Gastroesophageal sphincter (tissue), 4 donors: ENCODE results near the gene KIF3C. TPM values are rescaled to one million over a fixed set of nuclear protein-coding genes. Genes with fewer than 3 reads are reported as not detected.

Experiments
- ATAC-seq: fragments of 150-250 bp; one replicate; pipeline ENCODE4 v1.9.1; 2016; ENCODE audit warnings: mild to moderate bottlenecking, moderate library complexity
- H3K27ac ChIP-seq, 4 donors: fragments of 200-600 bp; sonication (generic) in 3 of 4; 1 replicate in 3 of 4; 2 replicates in 1 of 4; pipeline ENCODE4 v1.5.1; 2016 to 2019
- H3K27me3 ChIP-seq: fragments of 200-600 bp; sonication (generic); one replicate; pipeline ENCODE4 v1.5.1; 2019
- H3K36me3 ChIP-seq, 2 donors: fragments of 200-600 bp; sonication (generic); one replicate each; pipeline ENCODE4 v1.5.1; 2019; ENCODE audit warnings: control low read depth in 1 of 2
- H3K4me1 ChIP-seq, 3 donors: fragments of 200-600 bp; sonication (generic); 1 replicate in 2 of 3; 2 replicates in 1 of 3; pipeline ENCODE4 v1.5.1; 2016 to 2019; ENCODE audit warnings: control low read depth in 2 of 3
- H3K4me3 ChIP-seq, 2 donors: fragments of 200-600 bp; sonication (generic); one replicate each; pipeline ENCODE4 v1.5.1; 2019; ENCODE audit warnings: mild to moderate bottlenecking in 1 of 2, moderate library complexity in 1 of 2
- H3K9me3 ChIP-seq, 3 donors: fragments of 200-600 bp; sonication (generic); one replicate each; pipeline ENCODE4 v1.5.1; 2017 to 2019; ENCODE audit warnings: control low read depth in 2 of 3
- CTCF ChIP-seq, 4 experiments: fragments of 200-600 bp in 2 of 4; fragments of 450-650 bp in 2 of 4; sonication (generic) in 1 of 4; IDR thresholded peaks; one replicate each; pipeline ENCODE4 v1.5.1; 2017 to 2019; ENCODE audit warnings: antibody characterized with exemption in 4 of 4, mild to moderate bottlenecking in 2 of 4, moderate library complexity in 2 of 4
- EP300 ChIP-seq: sonication (generic); formaldehyde crosslinking; IDR thresholded peaks from one replicate; pipeline ENCODE4 v1.6.1; 2017; ENCODE audit warnings: antibody characterized with exemption, mild to moderate bottlenecking
- POLR2A ChIP-seq, 2 donors: fragments of 450-650 bp; IDR thresholded peaks; one replicate each; pipeline ENCODE4 v1.6.1; 2017; ENCODE audit warnings: antibody characterized with exemption in 2 of 2, mild to moderate bottlenecking in 2 of 2, moderate library complexity in 1 of 2
- POLR2AphosphoS5 ChIP-seq: sonication (generic); formaldehyde crosslinking; IDR thresholded peaks from one replicate; pipeline ENCODE4 v1.6.1; 2017; ENCODE audit warnings: antibody characterized with exemption
- WGBS, 2 donors: methylation state at CpG; one replicate each; pipeline ENCODE4 v1.1.5; 2018; ENCODE audit warnings: low coverage in 1 of 2; 5-methylcytosine and 5-hydroxymethylcytosine counted together
- total RNA-seq, 4 donors: library from RNA; depleted of rRNA; stranded (reverse); fragments of >200 nt; gene quantifications; one replicate each; pipeline ENCODE4 v1.1.0, GENCODE V29; 2016

The KIF3C gene
- total RNA-seq, 4 donors from 2014 or later: 5.9 to 14.6 (median 10.2) TPM

GRCh38 chr2:26011990-26012856, 29.9 kb upstream of the KIF3C start:
- Histone ChIP-seq H3K27ac (no peak overlapping the region), H3K36me3 (no peaks in the 10 kb centered on the region), H3K4me1 (peaks cover 0 to 1% (median 0%) of the 10 kb centered on the region in 3 donors), H3K9me3 (no peaks in the 10 kb centered on the region), H3K4me3 (no peak overlapping the region), H3K27me3 (no peaks in the 10 kb centered on the region)
- peak; percentile 41 for ATAC-seq
- no peak for TF ChIP-seq POLR2A (IDR thresholded peaks at IDR 0.05)
- no peak for TF ChIP-seq POLR2AphosphoS5
- TF ChIP-seq EP300: no peak
- TF ChIP-seq CTCF (IDR thresholded peaks at IDR 0.05): no peak
- WGBS, 2 donors: 35 to 44% methylated on average over 9 to 11 of the region's 14 CpGs

- WGBS, 2 donors: 77 to 87% methylated on average over 3 to 4 of the region's 6 CpGs
- ATAC-seq: no peak
- Histone ChIP-seq H3K9me3 (no peaks in the 10 kb centered on the region), H3K27me3 (no peaks in the 10 kb centered on the region), H3K36me3 (no peaks in the 10 kb centered on the region), H3K27ac (no peak overlapping the region), H3K4me1 (no peaks in the 10 kb centered on the region), H3K4me3 (no peak overlapping the region)
- TF ChIP-seq POLR2A (IDR thresholded peaks at IDR 0.05): no peak
- no peak for TF ChIP-seq EP300
- TF ChIP-seq CTCF (IDR thresholded peaks at IDR 0.05): no peak
- TF ChIP-seq POLR2AphosphoS5: no peak
Observed at GRCh38 chr2:26011609-26011989, 29.3 kb upstream of the KIF3C start.

- Histone ChIP-seq H3K4me1 (no peaks in the 10 kb centered on the region), H3K4me3 (no peak overlapping the region), H3K27me3 (no peaks in the 10 kb centered on the region), H3K36me3 (no peaks in the 10 kb centered on the region), H3K9me3 (no peaks in the 10 kb centered on the region), H3K27ac (no peak overlapping the region)
- whole genome bisulfite sequencing, 2 donors: 83 to 88% methylated on average over 2 to 3 of the region's 3 CpGs
- ATAC-seq: no peak
- TF ChIP-seq EP300 (no peak), POLR2AphosphoS5 (no peak)
Observed at GRCh38 chr2:26010943-26011342, 28.6 kb upstream of the KIF3C start.

GRCh38 chr2:26009567-26009963, 27.3 kb upstream of the KIF3C start:
- no peaks in the 10 kb centered on the region for H3K4me1 ChIP-seq
- H3K4me3 ChIP-seq: no peak overlapping the region
- WGBS, 2 donors: 59 to 75% methylated on average over 2 of the region's 2 CpGs
- no peaks in the 10 kb centered on the region for H3K27me3 ChIP-seq
- no peak for ATAC-seq
- H3K9me3 ChIP-seq: no peaks in the 10 kb centered on the region
- no peaks in the 10 kb centered on the region for H3K36me3 ChIP-seq
- TF ChIP-seq EP300: no peak
- no peak for TF ChIP-seq POLR2A (IDR thresholded peaks at IDR 0.05)
- no peak for TF ChIP-seq CTCF (IDR thresholded peaks at IDR 0.05)
- H3K27ac ChIP-seq: no peak overlapping the region

- ATAC-seq: peak; percentile 83
- Histone ChIP-seq H3K9me3 (no peaks in the 10 kb centered on the region), H3K27me3 (no peaks in the 10 kb centered on the region), H3K27ac (no peak overlapping the region), H3K4me1 (no peaks in the 10 kb centered on the region), H3K36me3 (no peaks in the 10 kb centered on the region), H3K4me3 (no peak overlapping the region)
- TF ChIP-seq EP300: no peak
- TF ChIP-seq POLR2AphosphoS5: no peak
- TF ChIP-seq POLR2A (IDR thresholded peaks at IDR 0.05): no peak
- TF ChIP-seq CTCF (IDR thresholded peaks at IDR 0.05): no peak
- WGBS, 2 donors: 73 to 83% methylated on average over 2 of the region's 2 CpGs
Observed at GRCh38 chr2:26008851-26009566, 26.7 kb upstream of the KIF3C start.
